Calu3 (cell line): ENCODE measurements around the gene RASGEF1B. TPM values are rescaled to one million over a fixed set of nuclear protein-coding genes. Genes with fewer than 3 reads are reported as not detected.

Experiments
- BruUV-seq: library from RNA; stranded (reverse); fragments of 400-500 nt; replicated peaks from 2 replicates; lab custom pipeline; 2021; lab: Mats Ljungman, UMichigan
- CTCF ChIA-PET: fragments of 300-600 bp; sonication (Branson Sonifier 250); formaldehyde crosslinking; loops from one replicate; lab custom pipeline; 2022; ENCODE audit warnings: antibody characterized with exemption; lab: Charles Lee
- DNase-seq: peaks from one replicate; pipeline ENCODE4 v3.0.0; 2022
- H3K27ac Mint-ChIP-seq: one replicate; pipeline ENCODE4 v1.8.0; 2022; ENCODE audit warnings: mixed read lengths; ENCODE audit not compliant: unreplicated experiment
- H3K27me3 Mint-ChIP-seq: one replicate; pipeline ENCODE4 v1.8.0; 2022; ENCODE audit warnings: mixed read lengths; ENCODE audit not compliant: unreplicated experiment
- H3K36me3 Mint-ChIP-seq: one replicate; pipeline ENCODE4 v1.8.0; 2022; ENCODE audit warnings: mild to moderate bottlenecking, moderate library complexity, mixed read lengths; ENCODE audit not compliant: insufficient read depth, unreplicated experiment
- H3K4me1 Mint-ChIP-seq: one replicate; pipeline ENCODE4 v1.8.0; 2022; ENCODE audit warnings: mild to moderate bottlenecking, low read depth, mixed read lengths; ENCODE audit not compliant: unreplicated experiment
- H3K4me3 Mint-ChIP-seq: one replicate; pipeline ENCODE4 v1.8.0; 2022; ENCODE audit warnings: mild to moderate bottlenecking, low read depth, moderate library complexity, mixed read lengths; ENCODE audit not compliant: unreplicated experiment
- H3K9me3 Mint-ChIP-seq: one replicate; pipeline ENCODE4 v1.8.0; 2022; ENCODE audit warnings: low read depth, mixed read lengths; ENCODE audit not compliant: unreplicated experiment
- CTCF ChIP-seq: fragments of 200-600 bp; IDR thresholded peaks from one replicate; pipeline ENCODE4 v1.8.0; 2022; ENCODE audit warnings: antibody characterized with exemption; ENCODE audit not compliant: unreplicated experiment
- intact Hi-C: fragments of 100-400 bp; cut with micrococcal nuclease; formaldehyde crosslinking; loops from one replicate; pipeline ENCODE4 v1.10.0; 2022; ENCODE audit not compliant: unreplicated experiment
- total RNA-seq: library from RNA; stranded (reverse); gene quantifications from 2 replicates; pipeline ENCODE4 v1.2.3, GENCODE V29; 2022

Gene RASGEF1B
- total RNA-seq, 1 experiment from 2014 or later, result 33.8 TPM

GRCh38 chr4:81467672-81467964 lies 4.1 kb downstream of the RASGEF1B start:
- no TSS peak for BruUV-seq
- TF ChIP-seq CTCF, result no peak
- Mint-ChIP-seq H3K4me1 (peaks cover 43% of the 10 kb centered on the region), H3K27me3 (no peaks in the 10 kb centered on the region), H3K36me3 (peaks cover 30% of the 10 kb centered on the region), H3K4me3 (peak overlapping the region; percentile 7), H3K27ac (peak overlapping the region; percentile 22), H3K9me3 (no peaks in the 10 kb centered on the region)
- CTCF ChIA-PET, result interaction anchor here (0.7 to 1.5 kb wide), 7 partner anchors 25 to 801 kb away, joined by 3 to 7 read pairs (median 4); no protein-coding TSS in a partner anchor
- DNase-seq, result no peak
- intact Hi-C loops, result loop anchor here (1.0 to 10.0 kb wide), 6 partner anchors 61 to 800 kb away; no protein-coding TSS in a partner anchor

- H3K4me3 Mint-ChIP-seq, result peak overlapping the region; percentile 7
- intact Hi-C loops, result loop anchor here (1.0 to 10.0 kb wide), 6 partner anchors 60 to 800 kb away; no protein-coding TSS in a partner anchor
- peaks cover 45% of the 10 kb centered on the region for H3K4me1 Mint-ChIP-seq
- peak; percentile 64 for DNase-seq
- peaks cover 27% of the 10 kb centered on the region for H3K36me3 Mint-ChIP-seq
- peak; percentile 49 for TF ChIP-seq CTCF
- CTCF ChIA-PET, result interaction anchor here (0.6 to 1.5 kb wide), 10 partner anchors 25 to 801 kb away, joined by 3 to 7 read pairs (median 4); no protein-coding TSS in a partner anchor
- no TSS peak for BruUV-seq
- H3K9me3 Mint-ChIP-seq, result no peaks in the 10 kb centered on the region
- peak overlapping the region; percentile 22 for H3K27ac Mint-ChIP-seq
- H3K27me3 Mint-ChIP-seq, result no peaks in the 10 kb centered on the region
These were observed 4.7 kb downstream of the RASGEF1B start for GRCh38 chr4:81466841-81467671.

GRCh38 chr4:81465406-81466340 lies 6.0 kb downstream of the RASGEF1B start:
- H3K36me3 Mint-ChIP-seq, result peaks cover 13% of the 10 kb centered on the region
- DNase-seq, result no peak
- no peak overlapping the region for H3K4me3 Mint-ChIP-seq
- H3K27me3 Mint-ChIP-seq, result no peaks in the 10 kb centered on the region
- BruUV-seq, result no TSS peak
- CTCF ChIA-PET, result interaction anchor here (0.6 to 0.9 kb wide), 4 partner anchors 42 to 978 kb away, joined by 3 to 4 read pairs (median 3); no protein-coding TSS in a partner anchor
- no peak for TF ChIP-seq CTCF
- H3K4me1 Mint-ChIP-seq, result peaks cover 45% of the 10 kb centered on the region
- H3K9me3 Mint-ChIP-seq, result no peaks in the 10 kb centered on the region
- intact Hi-C loops, result loop anchor here (2.0 to 10.0 kb wide), 5 partner anchors 59 to 802 kb away; no protein-coding TSS in a partner anchor
- no peak overlapping the region for H3K27ac Mint-ChIP-seq

- Mint-ChIP-seq H3K4me3 (no peak overlapping the region), H3K9me3 (no peaks in the 10 kb centered on the region), H3K36me3 (no peaks in the 10 kb centered on the region), H3K27me3 (no peaks in the 10 kb centered on the region), H3K4me1 (peaks cover 29% of the 10 kb centered on the region), H3K27ac (no peak overlapping the region)
- no peak for DNase-seq
- intact Hi-C loops, result loop anchor here (10.0 kb wide), 1 partner anchor 454 kb away; no protein-coding TSS in a partner anchor
- CTCF ChIA-PET, result no interaction called here
- no TSS peak for BruUV-seq
- no peak for TF ChIP-seq CTCF
These were observed 10.9 kb downstream of the RASGEF1B start for GRCh38 chr4:81460834-81461233.
